Lower lobe of right lung (tissue), 2 donors: ENCODE data around the gene CAMK2G. TPM values are rescaled to one million over a fixed set of nuclear protein-coding genes. Genes with fewer than 3 reads are reported as not detected.
A peak's percentile ranks its signal among the peaks of the same experiment; 100 is the strongest.
"Not testable (repeated sequence)": the region's sequence is repeated elsewhere in the genome, so short reads cannot be mapped to it uniquely, and the experiment has no call there.

Experiments used
- ATAC-seq, 2 donors: fragments of 200-7000 bp; cut with Tn5 transposase; one replicate each; pipeline ENCODE4 v1.9.1; 2020 to 2022; ENCODE audit warnings: mild to moderate bottlenecking in 2 of 2, moderate library complexity in 2 of 2
- DNase-seq: peaks from one replicate; pipeline ENCODE4 v3.0.0-alpha.2; 2020
- H3K27ac ChIP-seq: fragments of 200-600 bp; one replicate; pipeline ENCODE4 v1.8.0; 2022
- H3K27me3 ChIP-seq: fragments of 200-600 bp; one replicate; pipeline ENCODE4 v1.8.0; 2022; ENCODE audit warnings: low read depth
- H3K36me3 ChIP-seq: fragments of 200-600 bp; one replicate; pipeline ENCODE4 v1.8.0; 2022; ENCODE audit warnings: mild to moderate bottlenecking
- H3K4me1 ChIP-seq: fragments of 200-600 bp; one replicate; pipeline ENCODE4 v1.8.0; 2022
- H3K4me3 ChIP-seq: fragments of 200-600 bp; one replicate; pipeline ENCODE4 v1.8.0; 2022; ENCODE audit warnings: mild to moderate bottlenecking
- H3K9me3 ChIP-seq: fragments of 200-600 bp; one replicate; pipeline ENCODE4 v1.8.0; 2022
- intact Hi-C: fragments of 100-400 bp; cut with DNase I; formaldehyde crosslinking; loops from one replicate; pipeline ENCODE4 v1.11.0; 2022
- long read RNA-seq: library from polyadenylated mRNA; unstranded; transcript quantifications from one replicate; pipeline ENCODE4 v2.0.0, GENCODE V29; 2021
- total RNA-seq: library from RNA; stranded (reverse); fragmentation: NEBNext Ultra II Directional; extraction: Animal tissue kit (Norgen Biotek cat#: 25700); gene quantifications from one replicate; pipeline ENCODE4 v1.2.1, GENCODE V29; 2021
- TF ChIP-seq, protein P1 (sequence below): fragments of 200-600 bp; IDR thresholded peaks from one replicate; pipeline ENCODE4 v1.8.0; 2022; ENCODE audit warnings: antibody characterized with exemption, mild to moderate bottlenecking
- donor health status: DM: no; HTN: yes; CAD: no; lungs with severe emphysema.

The CAMK2G gene
- 38.4 TPM for total RNA-seq
- long read RNA-seq, transcript CAMK2G-203 (21 exons, 3,818 nt): major isoform, 7 of 61 reads
- long read RNA-seq, partial matches to known transcripts: 12 of 61 reads
- long read RNA-seq, other reads (novel, unspliced or antisense): 37 of 61 reads

DNA sequence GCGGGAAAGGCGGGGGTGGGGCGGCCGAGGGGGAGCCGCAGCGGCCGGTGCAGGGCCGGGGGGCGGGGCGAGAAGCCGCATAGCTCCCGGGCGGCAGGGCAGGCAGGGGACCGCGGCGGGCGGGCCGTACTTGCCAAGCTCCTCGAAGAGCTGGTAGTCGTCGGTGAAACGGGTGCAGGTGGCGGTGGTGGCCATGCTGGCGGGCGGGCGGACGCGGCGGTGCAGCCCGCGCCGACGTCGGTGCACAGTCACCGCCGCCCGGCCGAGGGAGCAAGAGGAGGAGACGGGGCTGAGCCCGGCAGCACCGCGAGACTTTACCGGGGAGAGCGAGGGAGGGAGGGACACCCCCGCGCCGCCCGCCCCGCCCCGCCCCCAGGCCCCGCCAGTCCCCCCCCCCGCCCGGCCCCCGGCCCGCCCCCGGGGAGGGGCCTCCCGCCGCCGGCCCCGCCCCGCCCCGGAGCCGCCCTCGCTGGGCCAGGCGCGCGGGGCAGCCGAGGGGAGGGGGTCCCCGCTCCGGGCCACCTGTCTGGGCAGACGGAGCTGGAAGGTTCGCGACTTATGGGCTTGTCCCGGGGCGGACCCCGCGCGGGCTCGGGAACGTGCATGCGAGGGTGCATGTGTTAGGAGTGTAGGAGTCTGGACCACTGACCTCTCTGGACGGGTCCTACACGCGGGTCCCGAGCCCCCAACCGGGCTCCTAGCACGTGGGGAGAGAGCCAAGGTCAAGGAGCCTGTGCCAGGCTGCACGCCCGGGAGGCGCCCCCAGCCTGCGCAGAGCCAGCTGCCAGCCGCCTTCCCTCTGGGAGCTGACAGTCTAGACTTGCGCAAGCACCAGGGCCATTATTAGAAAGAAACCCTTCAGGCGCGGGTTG is at the start of gene CAMK2G:
Gene CAMK2G (minus strand): TSS at position 289 of the 872 bp plus-strand sequence. CDS start 94 bp downstream, at position 195.
- ATAC-seq: peak; percentile 92 to 94
- TF ChIP-seq, protein P1, sequence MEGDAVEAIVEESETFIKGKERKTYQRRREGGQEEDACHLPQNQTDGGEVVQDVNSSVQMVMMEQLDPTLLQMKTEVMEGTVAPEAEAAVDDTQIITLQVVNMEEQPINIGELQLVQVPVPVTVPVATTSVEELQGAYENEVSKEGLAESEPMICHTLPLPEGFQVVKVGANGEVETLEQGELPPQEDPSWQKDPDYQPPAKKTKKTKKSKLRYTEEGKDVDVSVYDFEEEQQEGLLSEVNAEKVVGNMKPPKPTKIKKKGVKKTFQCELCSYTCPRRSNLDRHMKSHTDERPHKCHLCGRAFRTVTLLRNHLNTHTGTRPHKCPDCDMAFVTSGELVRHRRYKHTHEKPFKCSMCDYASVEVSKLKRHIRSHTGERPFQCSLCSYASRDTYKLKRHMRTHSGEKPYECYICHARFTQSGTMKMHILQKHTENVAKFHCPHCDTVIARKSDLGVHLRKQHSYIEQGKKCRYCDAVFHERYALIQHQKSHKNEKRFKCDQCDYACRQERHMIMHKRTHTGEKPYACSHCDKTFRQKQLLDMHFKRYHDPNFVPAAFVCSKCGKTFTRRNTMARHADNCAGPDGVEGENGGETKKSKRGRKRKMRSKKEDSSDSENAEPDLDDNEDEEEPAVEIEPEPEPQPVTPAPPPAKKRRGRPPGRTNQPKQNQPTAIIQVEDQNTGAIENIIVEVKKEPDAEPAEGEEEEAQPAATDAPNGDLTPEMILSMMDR: no peak
- Histone ChIP-seq H3K4me3 (peak within 1 kb of the TSS; percentile 72), H3K9me3 (no peaks in the 10 kb centered on the region), H3K27me3 (no peaks in the 10 kb centered on the region), H3K36me3 (peaks cover 23% of the 10 kb centered on the region), H3K4me1 (peaks cover 52% of the 10 kb centered on the region), H3K27ac (peak within 1 kb of the TSS; percentile 73)
- intact Hi-C loops: no loop called here
- DNase-seq: peak; percentile 92

DNA sequence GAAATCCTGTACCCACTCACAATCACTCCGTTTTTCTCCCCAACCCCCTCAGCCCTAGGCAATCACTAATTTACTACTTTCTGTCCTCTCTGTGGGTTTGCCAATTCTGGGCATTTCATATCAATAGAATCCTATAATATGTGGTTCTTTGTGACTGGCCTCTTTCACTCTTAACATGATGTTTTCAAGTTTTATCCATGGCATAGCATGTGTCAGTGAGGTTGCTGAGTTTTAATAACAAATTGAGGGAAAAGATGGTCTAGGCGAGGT is 48.4 kb upstream of the CAMK2G start:
- TF ChIP-seq, protein P1: no peak
- DNase-seq: no peak
- H3K27me3 ChIP-seq: no peaks in the 10 kb centered on the region
- no peak for ATAC-seq
- no peaks in the 10 kb centered on the region for H3K9me3 ChIP-seq
- peaks cover 14% of the 10 kb centered on the region for H3K4me1 ChIP-seq
- no peaks in the 10 kb centered on the region for H3K36me3 ChIP-seq
- H3K4me3 ChIP-seq: no peak overlapping the region
- intact Hi-C loops: no loop called here
- H3K27ac ChIP-seq: no peak overlapping the region

DNA sequence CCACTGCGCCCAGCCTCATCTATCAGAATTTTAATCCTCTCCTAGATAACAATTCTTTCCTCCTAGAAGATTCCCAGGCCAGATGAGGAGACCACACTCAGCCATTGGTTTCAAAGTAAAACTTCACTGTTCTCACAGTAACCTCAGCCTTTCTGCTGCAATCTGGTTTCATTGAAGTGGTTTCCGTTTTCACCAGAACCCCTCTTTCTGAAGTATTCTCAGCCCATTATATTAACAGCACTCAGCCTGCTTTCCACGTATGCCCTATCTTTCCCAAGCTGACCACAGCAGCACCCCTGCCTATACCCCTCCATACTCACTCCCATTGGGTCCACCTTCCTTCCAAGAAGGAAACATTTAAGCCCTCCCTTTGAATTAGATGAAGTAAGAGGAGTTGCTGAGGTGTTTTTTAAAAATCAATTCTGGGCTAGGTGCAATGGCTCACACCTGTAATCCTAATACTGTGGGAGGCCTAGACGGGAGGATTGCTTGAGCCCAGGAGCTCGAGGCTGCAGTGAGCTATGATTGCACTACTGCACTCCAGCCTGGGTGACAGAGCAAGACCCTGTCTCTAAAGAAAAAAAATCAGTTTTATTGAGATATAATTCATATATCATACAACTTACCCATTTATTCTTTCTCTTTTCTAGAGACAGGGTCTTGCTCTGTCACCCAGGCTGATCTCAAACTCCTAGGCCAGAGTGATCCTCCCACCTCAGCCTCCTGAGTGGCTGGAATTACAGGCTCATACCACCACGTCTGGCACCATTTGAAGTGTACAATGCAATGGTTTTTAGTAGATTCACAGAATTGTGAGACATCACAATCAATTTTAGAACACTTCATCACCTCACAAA is 47.9 kb upstream of the CAMK2G start:
- Histone ChIP-seq H3K9me3 (no peaks in the 10 kb centered on the region), H3K27me3 (no peaks in the 10 kb centered on the region), H3K4me3 (no peak overlapping the region), H3K36me3 (no peaks in the 10 kb centered on the region), H3K27ac (no peak overlapping the region), H3K4me1 (peaks cover 14% of the 10 kb centered on the region)
- TF ChIP-seq, protein P1: no peak
- intact Hi-C loops: no loop called here
- ATAC-seq (no peak), DNase-seq (no peak)

DNA sequence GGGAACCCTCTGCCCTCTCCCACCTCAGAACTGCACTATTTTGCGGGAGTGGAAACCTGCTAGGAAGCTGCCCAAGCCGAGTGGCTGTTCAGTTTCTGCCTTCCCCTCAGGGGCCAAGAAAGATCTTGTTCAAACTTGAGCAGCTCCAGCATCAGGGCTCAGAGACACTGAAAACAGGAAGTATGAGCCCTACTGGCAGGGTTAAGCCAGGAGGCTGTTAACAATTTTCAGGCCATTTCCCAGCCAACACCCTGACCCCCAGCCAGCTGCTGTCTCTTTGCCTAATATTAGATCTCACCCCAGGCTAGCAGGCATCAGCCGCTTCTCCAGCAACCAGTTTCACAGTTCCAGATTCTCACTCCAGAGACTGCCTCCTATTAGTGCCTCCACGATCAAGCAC is 45.7 kb upstream of the CAMK2G start:
- no peaks in the 10 kb centered on the region for H3K27me3 ChIP-seq
- peak; percentile 57 to 75 for ATAC-seq
- TF ChIP-seq, protein P1: no peak
- no peaks in the 10 kb centered on the region for H3K9me3 ChIP-seq
- peak overlapping the region; percentile 67 for H3K27ac ChIP-seq
- peaks cover 17% of the 10 kb centered on the region for H3K36me3 ChIP-seq
- intact Hi-C loops: no loop called here
- H3K4me1 ChIP-seq: peaks cover 18% of the 10 kb centered on the region
- no peak for DNase-seq
- no peak overlapping the region for H3K4me3 ChIP-seq

DNA sequence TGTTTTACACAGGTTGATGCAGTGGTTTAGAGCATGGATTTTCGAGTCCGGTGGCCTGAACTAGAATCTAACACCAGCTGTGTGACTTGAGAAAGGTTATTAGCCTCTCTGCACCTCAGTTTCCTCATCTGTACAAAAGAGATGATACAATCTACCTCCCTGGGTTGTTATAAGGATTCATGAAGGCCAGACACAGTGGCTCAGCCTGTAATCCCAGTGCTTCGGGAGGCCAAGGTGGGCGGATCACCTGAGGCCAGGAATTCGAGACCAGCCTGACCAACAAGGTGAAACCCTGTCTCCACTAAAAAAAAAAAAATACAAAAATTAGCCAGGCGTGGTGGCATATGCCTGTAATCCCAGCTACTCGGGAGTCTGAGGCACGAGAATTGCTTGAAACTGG is 45.1 kb upstream of the CAMK2G start:
- intact Hi-C loops, DNase-seq, H3K4me3 ChIP-seq, H3K27me3 ChIP-seq, ATAC-seq, H3K9me3 ChIP-seq: not testable (repeated sequence)
- Histone ChIP-seq H3K27ac (peak overlapping the region; percentile 67), H3K36me3 (peaks cover 22% of the 10 kb centered on the region), H3K4me1 (peaks cover 18% of the 10 kb centered on the region)
